ENCODE results near the gene GPRC5B.
A peak's percentile ranks its signal among the peaks of the same experiment; 100 is the strongest.

GPRC5B gene

GRCh38 chr16:19911747-19912454, 27.3 kb upstream of the GPRC5B start:
- ChIA-PET CTCF (interaction anchor here (0.6 to 11.2 kb wide), 4 partner anchors 11 to 472 kb away, joined by 3 to 334 read pairs (median 4); no protein-coding TSS in a partner anchor), POLR2A (no interaction called here)
- no peak for DNase-seq (ENCODE audit: low read depth, low spot score)
- TF ChIP-seq, protein P1, sequence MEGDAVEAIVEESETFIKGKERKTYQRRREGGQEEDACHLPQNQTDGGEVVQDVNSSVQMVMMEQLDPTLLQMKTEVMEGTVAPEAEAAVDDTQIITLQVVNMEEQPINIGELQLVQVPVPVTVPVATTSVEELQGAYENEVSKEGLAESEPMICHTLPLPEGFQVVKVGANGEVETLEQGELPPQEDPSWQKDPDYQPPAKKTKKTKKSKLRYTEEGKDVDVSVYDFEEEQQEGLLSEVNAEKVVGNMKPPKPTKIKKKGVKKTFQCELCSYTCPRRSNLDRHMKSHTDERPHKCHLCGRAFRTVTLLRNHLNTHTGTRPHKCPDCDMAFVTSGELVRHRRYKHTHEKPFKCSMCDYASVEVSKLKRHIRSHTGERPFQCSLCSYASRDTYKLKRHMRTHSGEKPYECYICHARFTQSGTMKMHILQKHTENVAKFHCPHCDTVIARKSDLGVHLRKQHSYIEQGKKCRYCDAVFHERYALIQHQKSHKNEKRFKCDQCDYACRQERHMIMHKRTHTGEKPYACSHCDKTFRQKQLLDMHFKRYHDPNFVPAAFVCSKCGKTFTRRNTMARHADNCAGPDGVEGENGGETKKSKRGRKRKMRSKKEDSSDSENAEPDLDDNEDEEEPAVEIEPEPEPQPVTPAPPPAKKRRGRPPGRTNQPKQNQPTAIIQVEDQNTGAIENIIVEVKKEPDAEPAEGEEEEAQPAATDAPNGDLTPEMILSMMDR (IDR thresholded peaks at IDR 0.05; ENCODE audit: insufficient read depth, low read length, missing control alignments): no peak
- no peak overlapping the region for H3K4me3 ChIP-seq (ENCODE audit: low read depth, low read length)

DNA sequence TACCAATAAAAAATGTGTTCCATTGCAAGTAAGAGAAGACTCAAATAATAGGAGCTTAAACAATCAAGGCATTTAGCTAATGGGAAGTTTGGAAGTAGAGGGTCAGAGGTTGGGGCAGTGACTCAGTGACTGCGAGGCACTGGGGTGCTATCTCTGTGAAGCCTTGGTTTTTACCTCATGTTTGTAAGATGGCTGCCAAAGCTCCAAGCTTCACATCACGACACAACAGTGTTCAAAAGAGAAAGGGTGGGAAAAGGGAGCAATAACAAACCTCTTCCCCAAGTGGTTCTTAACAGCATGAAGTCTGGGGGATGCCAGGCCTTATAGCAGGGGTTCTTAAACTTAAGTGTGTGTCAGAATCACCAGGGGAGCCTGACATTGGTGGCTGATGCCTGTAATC, 26.6 kb upstream of the GPRC5B start:
- TF ChIP-seq, protein P1 (IDR thresholded peaks at IDR 0.05; ENCODE audit: insufficient read depth, low read length, missing control alignments): no peak
- no peak for DNase-seq (ENCODE audit: low read depth, low spot score)
- H3K4me3 ChIP-seq (ENCODE audit: low read depth, low read length): no peak overlapping the region
- ChIA-PET CTCF (interaction anchor here (11.2 kb wide), 1 partner anchor 473 kb away, joined by 334 read pairs; no protein-coding TSS in a partner anchor), POLR2A (no interaction called here)

DNA sequence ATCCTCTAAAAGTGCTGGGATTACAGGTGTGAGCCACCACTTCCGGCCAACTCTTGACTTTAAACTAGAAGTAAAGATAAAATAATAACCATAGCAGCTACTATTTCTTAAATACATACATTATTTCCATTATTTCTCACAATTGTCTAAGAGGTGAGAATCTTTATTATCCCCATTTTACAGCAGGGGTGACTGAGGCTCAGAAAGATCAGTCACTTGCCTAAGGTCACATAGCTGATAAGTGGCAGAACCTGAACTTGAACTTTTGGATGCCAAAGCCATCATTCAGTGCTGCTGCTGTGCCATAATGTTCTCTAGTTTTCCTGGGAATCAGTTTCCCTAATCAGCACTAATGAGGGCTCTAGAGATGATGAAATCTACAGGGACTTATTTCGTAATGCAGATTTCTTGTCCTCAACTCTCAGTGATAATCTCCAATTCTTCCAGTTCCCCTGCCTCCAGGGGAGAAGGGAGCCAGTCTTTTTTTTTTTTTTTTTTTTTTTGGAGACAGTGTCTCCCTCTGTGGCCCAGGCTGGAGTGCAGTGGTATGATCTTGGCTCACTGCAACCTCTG, 25.2 kb upstream of the GPRC5B start:
- CTCF ChIA-PET: interaction anchor here (1.2 to 11.2 kb wide), 5 partner anchors 10 to 474 kb away, joined by 3 to 334 read pairs (median 24); no protein-coding TSS in a partner anchor

GRCh38 chr16:19908921-19909320, 24.3 kb upstream of the GPRC5B start:
- POLR2A ChIA-PET: no interaction called here
- no peak overlapping the region for H3K4me3 ChIP-seq (ENCODE audit: low read depth, low read length)
- no peak for DNase-seq (ENCODE audit: low read depth, low spot score)
- TF ChIP-seq, protein P1 (IDR thresholded peaks at IDR 0.05; ENCODE audit: insufficient read depth, low read length, missing control alignments): no peak
- CTCF ChIA-PET: interaction anchor here (1.0 to 11.2 kb wide), 10 partner anchors 9 to 475 kb away, joined by 3 to 334 read pairs (median 7); no protein-coding TSS in a partner anchor

More for the DNA sequence above, 25.2 kb upstream of the GPRC5B start:
- POLR2A ChIA-PET: no interaction called here
- TF ChIP-seq, protein P1 (IDR thresholded peaks at IDR 0.05; ENCODE audit: insufficient read depth, low read length, missing control alignments): no peak
- H3K4me3 ChIP-seq (ENCODE audit: low read depth, low read length): no peak overlapping the region
- no peak for DNase-seq (ENCODE audit: low read depth, low spot score)

GRCh38 chr16:19907161-19907992, 22.7 kb upstream of the GPRC5B start:
- DNase-seq (ENCODE audit: low read depth, low spot score): no peak
- ChIA-PET CTCF (interaction anchor here (0.6 to 11.2 kb wide), 39 partner anchors 8 to 551 kb away, joined by 3 to 334 read pairs (median 4); partner anchors contain the start of gene GPRC5B), POLR2A (no interaction called here)
- TF ChIP-seq, protein P1 (IDR thresholded peaks at IDR 0.05; ENCODE audit: insufficient read depth, low read length, missing control alignments): peak; percentile 100
- H3K4me3 ChIP-seq (ENCODE audit: low read depth, low read length): no peak overlapping the region

All from AG04449 (cell line).